ENCODE measurements around the gene GBX1.

GRCh38 chr7:151137791-151138152 is 29.7 kb downstream of the GBX1 start:
- no peak for TF ChIP-seq CTCF (conservative IDR thresholded peaks at IDR 0.05; ENCODE audit: low read length)
- TF ChIP-seq EZH2phosphoT487 (IDR thresholded peaks at IDR 0.05; ENCODE audit: borderline replicate concordance): no peak

Measured in Loucy (cell line).